Measurements from ENCODE around the gene FOXO1.

FOXO1 gene

GRCh38 chr13:40635315-40635995, 31.0 kb downstream of the FOXO1 start:
- no peak for DNase-seq

DNA sequence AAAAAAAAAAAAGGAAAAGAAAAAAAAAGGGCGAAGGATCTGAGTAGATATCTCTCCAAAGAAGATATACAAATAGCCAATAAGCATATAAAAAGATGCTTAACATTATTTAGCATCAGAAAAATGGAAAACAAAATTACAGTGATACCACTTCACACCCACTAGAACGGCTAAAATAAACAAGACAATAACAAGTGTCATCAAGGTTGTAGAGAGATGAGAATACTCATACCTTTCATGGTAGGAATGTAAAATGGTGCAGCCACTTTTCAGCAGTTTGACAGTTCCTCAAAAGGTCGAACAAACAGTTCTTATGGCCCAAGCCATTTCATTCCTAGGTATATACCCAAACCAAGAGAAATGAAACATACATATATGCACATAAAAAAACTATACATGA, 33.5 kb downstream of the FOXO1 start:
- DNase-seq = no peak

GRCh38 chr13:40631605-40632004, 34.8 kb downstream of the FOXO1 start:
- no peak for DNase-seq

DNA sequence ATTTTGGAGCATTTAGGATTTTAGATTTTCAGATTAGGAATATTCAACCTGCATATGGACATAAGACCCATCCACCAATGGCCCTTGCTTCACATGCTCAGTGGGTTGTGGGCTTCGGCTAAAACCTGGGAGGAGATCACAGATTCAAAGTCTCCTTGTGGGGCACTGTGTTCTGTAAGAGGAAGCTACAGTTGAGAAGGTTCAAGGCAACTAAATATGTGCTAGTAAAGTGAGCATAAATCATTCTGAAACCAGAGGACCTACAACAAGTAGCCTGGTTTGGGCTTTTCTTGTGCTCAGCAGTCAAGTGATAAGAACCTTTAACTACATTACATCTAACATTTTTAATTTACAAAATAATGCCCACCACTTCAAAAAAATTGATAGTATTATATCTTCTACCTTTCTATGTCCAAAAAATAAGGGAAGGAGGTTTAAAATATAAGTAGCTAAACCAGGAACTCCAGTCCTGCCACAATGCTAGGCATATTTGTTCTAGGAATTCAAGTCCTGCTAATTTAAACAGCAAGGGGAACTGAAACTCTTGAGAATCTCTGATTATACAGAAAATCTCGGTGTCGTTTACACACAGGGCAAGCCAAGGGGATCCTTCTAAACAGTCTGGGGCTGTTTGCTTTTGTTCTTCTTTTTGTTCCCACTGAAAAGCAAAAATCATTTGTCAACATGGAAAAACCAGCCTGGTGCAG, 36.6 kb downstream of the FOXO1 start:
- DNase-seq = peak; percentile 62

DNA sequence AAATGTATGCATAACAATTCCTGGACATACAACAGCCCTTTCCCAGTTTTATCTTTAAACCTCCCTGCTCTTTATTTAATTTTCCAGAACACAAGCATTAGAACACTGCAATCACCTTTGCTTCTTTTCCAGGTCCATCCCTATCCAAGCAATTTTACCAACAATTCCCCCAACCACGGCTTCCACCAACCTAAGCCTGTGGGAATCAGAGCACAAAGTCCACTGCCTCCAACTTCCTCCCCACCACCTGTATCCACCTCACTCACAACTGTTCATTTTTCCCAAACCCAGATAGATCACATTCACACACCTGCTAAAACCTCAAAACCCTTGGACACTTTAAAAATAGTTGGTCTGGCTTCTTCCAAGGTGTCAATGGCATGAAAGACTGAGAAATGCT, 39.5 kb downstream of the FOXO1 start:
- no peak for DNase-seq

DNA sequence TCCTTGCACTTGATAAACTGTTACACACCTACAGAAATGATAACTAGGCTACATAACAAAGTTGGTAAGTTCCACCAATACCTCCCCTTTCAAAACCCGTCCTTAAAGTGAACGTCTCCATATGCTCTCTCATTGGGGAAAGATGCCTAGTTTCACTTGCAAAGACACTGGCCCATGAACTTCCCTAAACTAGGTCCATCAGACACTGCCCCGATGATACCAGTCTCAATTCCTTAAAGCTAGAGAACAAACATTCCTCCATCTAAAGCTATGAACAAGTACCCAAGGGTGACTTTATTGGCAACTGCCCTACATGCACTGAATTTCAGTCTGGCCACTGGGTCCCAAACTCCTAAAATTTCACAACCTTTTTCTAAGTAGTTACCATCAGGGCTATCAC, 39.9 kb downstream of the FOXO1 start:
- no peak for DNase-seq

- DNase-seq = no peak
Measured at GRCh38 chr13:40624986-40625385, 41.5 kb downstream of the FOXO1 start.

GRCh38 chr13:40624383-40624782, 42.1 kb downstream of the FOXO1 start:
- no peak for DNase-seq

GRCh38 chr13:40622761-40623160, 43.7 kb downstream of the FOXO1 start:
- DNase-seq = no peak

DNA sequence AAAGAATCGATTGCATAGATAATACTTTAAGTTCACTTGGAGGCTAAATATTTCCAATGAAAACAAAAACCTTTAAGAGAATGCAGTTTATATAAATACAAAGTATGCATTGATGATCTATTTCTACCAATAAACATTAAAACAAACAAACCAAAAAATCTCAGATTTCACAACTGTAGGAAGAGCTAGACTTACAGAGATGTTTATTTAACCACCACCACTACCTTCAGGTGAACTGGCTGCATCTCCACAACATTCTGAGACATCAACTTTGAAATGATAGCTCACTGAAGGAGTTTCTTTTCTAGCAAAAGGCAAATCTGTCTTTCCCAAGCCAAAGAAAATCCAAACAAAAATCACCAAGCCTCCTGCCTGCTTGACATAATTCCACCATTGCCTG, 44.2 kb downstream of the FOXO1 start:
- DNase-seq = no peak

- DNase-seq = no peak
Measured at GRCh38 chr13:40619479-40619814, 47.0 kb downstream of the FOXO1 start.

GRCh38 chr13:40618581-40619478, 47.6 kb downstream of the FOXO1 start:
- DNase-seq = no peak

- DNase-seq = no peak
Measured at GRCh38 chr13:40617801-40618356, 48.6 kb downstream of the FOXO1 start.

DNA sequence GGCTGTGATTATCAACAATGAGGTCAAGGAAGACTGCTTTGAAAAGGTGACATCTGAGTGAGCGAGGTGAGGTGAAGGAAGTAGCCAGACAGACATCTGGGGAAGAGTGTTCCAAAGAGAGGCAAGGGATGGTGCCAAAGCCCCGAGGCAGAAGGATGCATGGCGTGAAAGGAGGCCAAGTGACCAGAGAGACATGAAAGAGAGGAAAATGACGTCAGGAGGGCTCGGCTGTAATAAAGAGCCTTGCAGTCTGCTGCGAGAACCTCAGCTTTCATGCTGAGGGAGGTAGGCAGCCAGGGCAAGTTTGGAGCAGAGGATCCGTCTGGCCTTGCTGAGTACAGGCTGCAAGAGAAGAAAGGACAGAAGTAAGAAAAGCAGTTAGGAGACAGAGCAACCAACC, 50.8 kb downstream of the FOXO1 start:
- no peak for DNase-seq

- no peak for DNase-seq
Measured at GRCh38 chr13:40613914-40614313, 52.5 kb downstream of the FOXO1 start.

- no peak for DNase-seq
Measured at GRCh38 chr13:40613192-40613818, 53.1 kb downstream of the FOXO1 start.

- DNase-seq = no peak
Measured at GRCh38 chr13:40612041-40612440, 54.4 kb downstream of the FOXO1 start.

- no peak for DNase-seq
Measured at GRCh38 chr13:40611635-40612034, 54.8 kb downstream of the FOXO1 start.

- no peak for DNase-seq
Measured at GRCh38 chr13:40611004-40611403, 55.4 kb downstream of the FOXO1 start.

GRCh38 chr13:40609972-40610726, 56.3 kb downstream of the FOXO1 start:
- DNase-seq = no peak

DNA sequence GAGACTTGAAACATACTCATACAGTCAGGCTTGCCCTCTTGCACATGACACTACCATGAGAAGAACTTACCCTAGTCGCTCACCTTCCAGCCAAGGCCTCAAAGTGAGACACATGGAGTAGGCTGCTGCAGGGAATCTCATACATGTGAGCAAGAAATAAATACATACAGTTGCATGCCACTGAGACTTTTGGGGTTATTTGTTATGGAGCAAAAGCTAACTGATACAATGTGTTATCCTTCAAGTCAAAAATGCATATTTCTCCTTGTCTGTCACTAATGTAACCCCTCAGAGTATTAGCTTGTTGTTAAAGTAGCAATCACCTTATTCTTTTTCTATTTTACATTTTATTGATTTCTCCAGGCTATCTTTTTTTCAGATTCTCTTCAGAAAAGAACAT, 58.1 kb downstream of the FOXO1 start:
- DNase-seq = no peak

DNA sequence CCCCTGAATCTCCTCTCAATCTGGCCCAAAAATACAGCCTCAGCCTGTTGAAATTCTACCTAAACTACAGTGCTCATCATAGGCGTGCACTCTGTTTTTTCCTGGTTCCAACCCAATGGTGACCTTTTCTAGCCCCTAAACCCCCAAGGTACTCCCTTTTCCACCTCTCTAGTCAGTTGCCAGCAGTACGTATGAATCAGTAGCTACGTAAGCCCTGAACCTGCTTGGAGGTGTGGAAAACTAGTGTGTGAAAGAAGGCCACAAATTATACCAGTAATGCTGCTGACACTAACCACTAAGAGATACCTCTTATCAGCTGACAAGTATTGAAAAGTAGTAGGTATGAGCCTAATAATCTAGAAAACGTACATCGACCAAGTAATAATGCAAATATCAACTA, 60.9 kb downstream of the FOXO1 start:
- DNase-seq = no peak
